Measurements from ENCODE around the gene LSS. TPM values are rescaled to one million over a fixed set of nuclear protein-coding genes. Genes with fewer than 3 reads are reported as not detected.
A peak's percentile ranks its signal among the peaks of the same experiment; 100 is the strongest.

LSS gene
- total and polyA plus RNA-seq, 8 donors = 34.9 to 184 (median 54.5) TPM

DNA sequence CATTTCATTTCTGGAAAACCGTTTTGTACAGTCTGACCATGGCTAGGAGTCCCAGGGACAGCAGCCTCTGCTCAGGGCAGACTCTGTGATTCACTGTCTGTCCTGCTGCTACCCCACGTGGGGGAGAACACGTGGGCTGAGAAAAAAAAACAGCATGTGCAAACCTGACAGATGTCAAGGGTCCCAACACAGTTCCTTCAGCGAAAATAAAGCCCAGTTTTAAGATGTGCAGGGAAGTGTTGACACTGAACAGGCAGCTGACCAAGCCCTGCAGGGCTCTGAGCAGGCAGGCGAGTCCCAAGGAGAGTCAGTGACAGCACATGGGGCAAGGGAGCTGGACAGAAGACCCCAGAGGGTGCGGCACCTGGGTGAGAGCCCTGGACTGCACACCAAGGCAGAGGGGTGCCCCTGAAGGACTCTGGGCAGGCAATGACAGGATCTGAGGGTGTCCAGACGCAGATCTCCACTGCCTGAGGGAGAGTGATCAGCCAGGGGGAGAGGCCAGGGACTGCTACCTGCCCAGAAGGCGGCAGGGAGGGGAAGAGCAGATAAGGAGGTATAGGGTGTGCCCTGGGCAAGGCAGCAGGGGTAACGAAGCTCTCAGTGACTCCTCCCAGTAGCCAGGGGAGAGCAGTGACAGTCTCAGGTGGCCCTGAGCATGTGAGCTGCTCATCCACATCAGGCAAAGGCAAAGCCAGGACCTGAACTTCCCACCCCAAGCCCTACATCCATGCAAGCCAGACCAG lies 39.2 kb downstream of the LSS start:
- Histone ChIP-seq H3K4me3 (no peak overlapping the region), H3K27me3 (no peaks in the 10 kb centered on the region), H3K27ac (peak overlapping the region; percentile 39 to 80), H3K4me1 (peaks cover 0 to 29% of the 10 kb centered on the region in 2 donors), H3K36me3 (peaks cover 0 to 54% of the 10 kb centered on the region in 2 donors), H3K9me3 (no peaks in the 10 kb centered on the region)
- TF ChIP-seq, protein P1, sequence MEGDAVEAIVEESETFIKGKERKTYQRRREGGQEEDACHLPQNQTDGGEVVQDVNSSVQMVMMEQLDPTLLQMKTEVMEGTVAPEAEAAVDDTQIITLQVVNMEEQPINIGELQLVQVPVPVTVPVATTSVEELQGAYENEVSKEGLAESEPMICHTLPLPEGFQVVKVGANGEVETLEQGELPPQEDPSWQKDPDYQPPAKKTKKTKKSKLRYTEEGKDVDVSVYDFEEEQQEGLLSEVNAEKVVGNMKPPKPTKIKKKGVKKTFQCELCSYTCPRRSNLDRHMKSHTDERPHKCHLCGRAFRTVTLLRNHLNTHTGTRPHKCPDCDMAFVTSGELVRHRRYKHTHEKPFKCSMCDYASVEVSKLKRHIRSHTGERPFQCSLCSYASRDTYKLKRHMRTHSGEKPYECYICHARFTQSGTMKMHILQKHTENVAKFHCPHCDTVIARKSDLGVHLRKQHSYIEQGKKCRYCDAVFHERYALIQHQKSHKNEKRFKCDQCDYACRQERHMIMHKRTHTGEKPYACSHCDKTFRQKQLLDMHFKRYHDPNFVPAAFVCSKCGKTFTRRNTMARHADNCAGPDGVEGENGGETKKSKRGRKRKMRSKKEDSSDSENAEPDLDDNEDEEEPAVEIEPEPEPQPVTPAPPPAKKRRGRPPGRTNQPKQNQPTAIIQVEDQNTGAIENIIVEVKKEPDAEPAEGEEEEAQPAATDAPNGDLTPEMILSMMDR (IDR thresholded peaks at IDR 0.05) = no peak
- DNase-seq (no peak), ATAC-seq (no peak)
- intact Hi-C loops (cut with DNase I) = no loop called here

DNA sequence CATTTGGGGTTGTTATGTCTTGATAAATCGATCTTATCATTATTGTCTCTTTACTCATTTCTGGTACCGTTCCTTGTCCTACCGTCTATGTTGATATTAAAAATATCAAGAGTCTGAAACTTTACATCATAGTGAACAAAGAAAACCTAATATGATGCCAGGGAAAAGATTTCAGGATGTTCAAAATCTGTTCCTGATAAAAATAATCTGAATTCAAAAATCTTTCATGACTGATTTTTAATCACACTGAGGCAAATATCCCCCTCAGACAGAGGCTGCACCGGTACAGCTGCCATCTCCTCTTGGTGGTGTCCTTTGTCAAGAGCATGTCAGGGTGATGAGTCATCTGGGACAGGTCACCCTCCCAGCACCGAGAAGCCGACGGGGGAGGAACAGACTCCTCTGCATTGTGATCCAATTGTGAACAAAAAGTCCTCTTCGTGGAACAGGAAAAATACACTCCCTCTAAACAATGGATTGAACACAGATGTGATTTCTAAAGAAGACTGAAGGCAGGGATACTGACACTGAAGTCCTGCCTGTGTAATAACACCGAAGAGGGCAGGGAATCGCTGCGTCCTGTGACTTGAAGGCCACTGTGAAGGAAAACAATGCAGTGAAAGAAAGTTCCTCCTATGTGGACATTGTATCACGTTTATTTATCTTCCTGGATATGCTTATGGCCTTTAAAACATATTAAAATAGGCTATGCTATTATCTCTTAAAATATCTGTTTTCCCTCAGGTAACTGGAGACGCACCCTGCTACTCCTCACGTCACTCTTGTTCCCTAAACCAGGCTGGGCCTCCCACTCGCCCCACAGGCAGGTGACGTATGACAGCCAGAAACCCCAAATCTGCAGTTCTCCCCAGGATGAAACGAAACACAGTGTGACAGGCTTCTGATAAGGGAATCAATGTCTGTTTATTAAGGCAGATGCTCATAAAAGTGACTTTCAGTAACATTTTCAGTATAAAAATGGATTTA lies 40.1 kb downstream of the LSS start:
- H3K36me3 ChIP-seq = peaks cover 0 to 45% of the 10 kb centered on the region in 2 donors
- H3K4me1 ChIP-seq = peaks cover 0 to 29% of the 10 kb centered on the region in 2 donors
- no peak overlapping the region for H3K4me3 ChIP-seq
- intact Hi-C loops (cut with DNase I) = no loop called here
- H3K27me3 ChIP-seq = no peaks in the 10 kb centered on the region
- no peak for DNase-seq
- no peaks in the 10 kb centered on the region for H3K9me3 ChIP-seq
- H3K27ac ChIP-seq = peak overlapping the region; percentile 39 to 80
- peak; percentile 49 for ATAC-seq
- TF ChIP-seq, protein P1 (IDR thresholded peaks at IDR 0.05) = no peak

DNA sequence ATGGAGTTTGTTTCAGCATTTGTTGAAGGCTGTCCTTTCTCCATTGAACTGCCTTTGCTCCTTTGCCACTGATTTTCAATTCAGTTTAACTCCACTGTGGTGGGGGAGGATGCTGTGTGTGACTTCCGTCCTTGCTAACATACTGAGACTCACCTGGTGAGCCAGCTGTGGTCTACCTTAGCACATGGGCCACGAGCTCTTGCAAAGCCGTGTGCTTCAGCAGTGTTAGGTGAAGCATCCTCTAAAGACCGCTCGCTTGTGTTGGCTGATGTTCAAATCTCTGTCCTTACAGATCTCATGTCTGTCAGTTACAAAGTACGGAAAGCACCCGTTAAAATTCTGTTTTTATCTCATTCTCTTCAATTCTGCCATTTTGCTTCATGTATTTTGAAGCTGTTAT lies 40.8 kb downstream of the LSS start:
- Histone ChIP-seq H3K27me3 (no peaks in the 10 kb centered on the region), H3K4me3 (no peak overlapping the region), H3K9me3 (no peaks in the 10 kb centered on the region), H3K4me1 (peaks cover 0 to 29% of the 10 kb centered on the region in 2 donors), H3K27ac (peak overlapping the region in 1 of 2 donors; percentile 80), H3K36me3 (peaks cover 0 to 41% of the 10 kb centered on the region in 2 donors)
- ATAC-seq = no peak
- TF ChIP-seq, protein P1 (IDR thresholded peaks at IDR 0.05) = no peak
- intact Hi-C loops (cut with DNase I) = no loop called here
- no peak for DNase-seq

DNA sequence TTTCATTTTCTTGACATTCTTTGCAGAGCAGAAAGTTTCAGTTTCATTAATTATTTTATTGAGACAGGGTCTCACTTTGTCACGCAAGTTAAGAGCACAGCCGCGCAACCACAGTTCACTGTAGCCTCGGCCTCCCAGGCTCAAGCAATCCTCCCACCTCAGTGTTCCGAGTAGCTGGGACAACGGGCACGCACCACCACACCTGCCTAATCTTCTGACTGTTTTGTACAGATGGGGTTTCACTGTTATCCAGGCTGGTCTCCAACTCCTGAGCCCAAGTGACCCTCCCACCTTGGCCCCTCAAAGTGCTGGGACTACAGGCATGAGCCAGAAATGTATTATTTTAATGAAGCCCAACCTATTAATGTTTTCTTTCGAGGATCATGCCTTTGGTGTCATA lies 41.3 kb downstream of the LSS start:
- TF ChIP-seq, protein P1 (IDR thresholded peaks at IDR 0.05) = no peak
- Histone ChIP-seq H3K4me1 (peaks cover 0 to 29% of the 10 kb centered on the region in 2 donors), H3K4me3 (no peak overlapping the region), H3K9me3 (no peaks in the 10 kb centered on the region), H3K27ac (peak overlapping the region in 1 of 2 donors; percentile 80), H3K27me3 (no peaks in the 10 kb centered on the region), H3K36me3 (peaks cover 0 to 36% of the 10 kb centered on the region in 2 donors)
- ATAC-seq = no peak
- intact Hi-C loops (cut with DNase I) = no loop called here
- DNase-seq = no peak

- no peak overlapping the region for H3K4me3 ChIP-seq
- TF ChIP-seq, protein P1 (IDR thresholded peaks at IDR 0.05) = no peak
- no peaks in the 10 kb centered on the region for H3K9me3 ChIP-seq
- H3K27me3 ChIP-seq = no peaks in the 10 kb centered on the region
- ATAC-seq = no peak
- peak overlapping the region in 1 of 2 donors; percentile 84 for H3K27ac ChIP-seq
- peaks cover 0 to 20% of the 10 kb centered on the region in 2 donors for H3K36me3 ChIP-seq
- peaks cover 0 to 29% of the 10 kb centered on the region in 2 donors for H3K4me1 ChIP-seq
- intact Hi-C loops (cut with DNase I) = no loop called here
- DNase-seq = no peak
Measured at GRCh38 chr21:46185716-46186115, 42.9 kb downstream of the LSS start.

Data from left lung (tissue), 10 donors.